ENCODE results near the gene ZNF541. TPM values are rescaled to one million over a fixed set of nuclear protein-coding genes. Genes with fewer than 3 reads are reported as not detected.

Gene ZNF541
- total and polyA plus RNA-seq, 10 of the 15 experiments (the other 5 are each of a cell fraction or from before 2014, with no cell fraction given) = 0.03 to 0.12 (median 0.07) TPM; not detected in 4

DNA sequence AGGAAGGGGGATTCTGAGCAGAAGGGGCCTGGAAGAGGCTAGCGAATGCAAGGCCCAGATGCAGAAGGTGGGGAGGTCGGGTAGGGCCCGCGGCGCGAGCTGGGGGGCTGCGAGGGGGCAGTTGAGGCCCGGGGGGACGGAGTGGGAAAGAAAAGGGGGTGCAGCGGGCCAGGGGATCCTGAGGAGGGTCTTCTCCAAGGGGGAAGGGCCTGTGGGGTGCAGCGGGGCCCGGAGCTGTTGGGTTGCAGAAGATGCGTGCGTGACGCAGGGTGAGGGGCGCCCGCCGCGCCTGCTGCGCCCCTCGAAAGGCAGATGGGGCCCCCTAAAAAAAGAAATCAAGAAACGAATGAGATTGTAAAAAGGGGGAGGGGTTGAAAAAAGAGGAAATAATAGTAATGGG lies 313 bp downstream of the ZNF541 start:
- Histone ChIP-seq H3K9me3 (replicated peaks; ENCODE audit: control insufficient read depth, insufficient read depth, low read length) (no peaks in the 10 kb centered on the region; the same call in 2 of the 3 replicates), H4K20me1 (ENCODE audit: control insufficient read depth, insufficient read depth) (no peaks in the 10 kb centered on the region), H3K36me3 (ENCODE audit: control insufficient read depth in 2 of 2, insufficient read depth in 2 of 2, low read length in 1 of 2) (no peaks in the 10 kb centered on the region), H3K27ac (ENCODE audit: control insufficient read depth, insufficient read depth) (no peak overlapping the region), H3K4me1 (ENCODE audit: control insufficient read depth, insufficient read depth, low read length) (peaks cover 6% of the 10 kb centered on the region), H3K9ac (ENCODE audit: control insufficient read depth, insufficient read depth, low read length) (no peak overlapping the region), H3K27me3 (replicated peaks in 1 of 2; ENCODE audit: control insufficient read depth in 2 of 2, insufficient read depth in 2 of 2, low read length in 1 of 2) (peaks cover 0 to 4% of the 10 kb centered on the region in 2 experiments; a peak in 1 of 4 replicates), H2AFZ (ENCODE audit: control insufficient read depth, low read depth, low read length) (no peak overlapping the region), H3K4me3 (no peak overlapping the region), H3K4me2 (ENCODE audit: control insufficient read depth, insufficient read depth) (no peak overlapping the region), H3K79me2 (ENCODE audit: control insufficient read depth, insufficient read depth, low read length) (no peaks in the 10 kb centered on the region)
- WGBS (ENCODE audit: insufficient coverage, insufficient replicate concordance, low lambda C conversion rate, missing lambda C conversion rate) = 81% methylated on average over 14 of the region's 22 CpGs
- ChIA-PET RAD21 (ENCODE audit: unreplicated experiment) (no interaction called here), SMC1A (ENCODE audit: uncharacterized antibody, unreplicated experiment) (no interaction called here), CTCF (no interaction called here), POLR2A (no interaction called here)
- ATAC-seq (no peak), FAIRE-seq (no peak), DNase-seq (ENCODE audit: low read depth, low spot score) (no peak)
- TF ChIP-seq MTA2 (IDR thresholded peaks at IDR 0.05; ENCODE audit: low read depth) (no peak), GABPA (IDR thresholded peaks at IDR 0.05; ENCODE audit: low read depth) (no peak), CBX5 (IDR thresholded peaks at IDR 0.05; ENCODE audit: low read depth) (no peak), YY1 (IDR thresholded peaks at IDR 0.05; ENCODE audit: low read depth, low read length) (no peak)
- in situ Hi-C loops (cut with MboI) = no loop called here
- intact Hi-C loops (cut with micrococcal nuclease; ENCODE audit: unreplicated experiment) = no loop called here
- BruUV-seq (replicated peaks) = no TSS peak

DNA sequence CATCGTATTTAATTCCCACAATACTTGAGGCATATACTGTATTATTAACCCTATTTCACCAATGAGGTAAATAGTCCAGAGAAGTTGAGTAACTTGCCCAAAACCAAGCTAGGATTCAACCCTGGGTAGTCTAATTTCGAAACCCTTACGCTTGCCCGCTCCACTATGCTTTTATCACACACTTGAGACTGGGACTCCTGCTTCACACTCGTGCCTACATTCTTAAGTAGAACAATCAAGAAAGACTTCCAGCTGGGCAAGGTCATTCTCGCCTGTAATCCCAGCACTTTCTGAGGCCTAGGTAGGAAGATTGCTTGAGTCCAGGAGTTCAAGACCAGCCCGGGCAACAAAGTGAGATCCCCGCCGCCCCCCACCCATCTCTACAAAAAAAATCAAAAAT lies 3.6 kb downstream of the ZNF541 start:
- ChIA-PET POLR2A (no interaction called here), SMC1A (ENCODE audit: uncharacterized antibody, unreplicated experiment) (no interaction called here), CTCF (interaction anchor here (0.7 kb wide), 1 partner anchor 113 kb away, joined by 3 read pairs; no protein-coding TSS in a partner anchor), RAD21 (ENCODE audit: unreplicated experiment) (no interaction called here)
- H3K27me3 ChIP-seq (replicated peaks in 1 of 2; ENCODE audit: control insufficient read depth in 2 of 2, insufficient read depth in 2 of 2, low read length in 1 of 2) = peaks cover 0 to 4% of the 10 kb centered on the region in 2 experiments; a peak in 1 of 4 replicates
- no peak overlapping the region for H3K27ac ChIP-seq (ENCODE audit: control insufficient read depth, insufficient read depth)
- no peaks in the 10 kb centered on the region; the same call in 2 of the 3 replicates for H3K9me3 ChIP-seq (replicated peaks; ENCODE audit: control insufficient read depth, insufficient read depth, low read length)
- no peaks in the 10 kb centered on the region for H4K20me1 ChIP-seq (ENCODE audit: control insufficient read depth, insufficient read depth)
- no peak for FAIRE-seq
- WGBS (ENCODE audit: insufficient coverage, insufficient replicate concordance, low lambda C conversion rate, missing lambda C conversion rate) = 63% methylated on average over 9 of the region's 9 CpGs
- H3K4me3 ChIP-seq = no peak overlapping the region
- no peak for DNase-seq (ENCODE audit: low read depth, low spot score)
- intact Hi-C loops (cut with micrococcal nuclease; ENCODE audit: unreplicated experiment) (no loop called here), in situ Hi-C loops (cut with MboI) (no loop called here)
- H3K79me2 ChIP-seq (ENCODE audit: control insufficient read depth, insufficient read depth, low read length) = no peaks in the 10 kb centered on the region
- H3K4me1 ChIP-seq (ENCODE audit: control insufficient read depth, insufficient read depth, low read length) = no peaks in the 10 kb centered on the region
- H3K4me2 ChIP-seq (ENCODE audit: control insufficient read depth, insufficient read depth) = no peak overlapping the region
- ATAC-seq = no peak
- H3K9ac ChIP-seq (ENCODE audit: control insufficient read depth, insufficient read depth, low read length) = no peak overlapping the region
- no TSS peak for BruUV-seq (replicated peaks)
- H2AFZ ChIP-seq (ENCODE audit: control insufficient read depth, low read depth, low read length) = no peak overlapping the region
- no peaks in the 10 kb centered on the region for H3K36me3 ChIP-seq (ENCODE audit: control insufficient read depth in 2 of 2, insufficient read depth in 2 of 2, low read length in 1 of 2)
- TF ChIP-seq EP300 (IDR thresholded peaks at IDR 0.05; ENCODE audit: borderline replicate concordance in 1 of 2, control insufficient read depth in 1 of 2, low read depth in 2 of 2, low read length in 2 of 2) (no peak), ATF7 (IDR thresholded peaks at IDR 0.05; ENCODE audit: low read depth) (no peak), ZNF274 (IDR thresholded peaks at IDR 0.05; ENCODE audit: insufficient read depth, insufficient read length) (no peak), TARDBP (IDR thresholded peaks at IDR 0.05; ENCODE audit: borderline replicate concordance) (no peak), EGR1 (IDR thresholded peaks at IDR 0.05; ENCODE audit: borderline replicate concordance in 1 of 2, low read depth in 2 of 2, low read length in 2 of 2) (no peak), MEF2A (IDR thresholded peaks at IDR 0.05; ENCODE audit: insufficient read depth, low read depth, low read length) (no peak), ZZZ3 (IDR thresholded peaks at IDR 0.05; ENCODE audit: control insufficient read depth, insufficient read length, low read depth) (no peak)
- TF ChIP-seq, protein P1, sequence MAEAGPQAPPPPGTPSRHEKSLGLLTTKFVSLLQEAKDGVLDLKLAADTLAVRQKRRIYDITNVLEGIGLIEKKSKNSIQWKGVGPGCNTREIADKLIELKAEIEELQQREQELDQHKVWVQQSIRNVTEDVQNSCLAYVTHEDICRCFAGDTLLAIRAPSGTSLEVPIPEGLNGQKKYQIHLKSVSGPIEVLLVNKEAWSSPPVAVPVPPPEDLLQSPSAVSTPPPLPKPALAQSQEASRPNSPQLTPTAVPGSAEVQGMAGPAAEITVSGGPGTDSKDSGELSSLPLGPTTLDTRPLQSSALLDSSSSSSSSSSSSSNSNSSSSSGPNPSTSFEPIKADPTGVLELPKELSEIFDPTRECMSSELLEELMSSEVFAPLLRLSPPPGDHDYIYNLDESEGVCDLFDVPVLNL (IDR thresholded peaks at IDR 0.05; ENCODE audit: low read depth, low read length) = no peak
